ENCODE results near the gene SERPINA1. TPM values are rescaled to one million over a fixed set of nuclear protein-coding genes. Genes with fewer than 3 reads are reported as not detected.

SERPINA1 gene
- total RNA-seq, 1 donor from 2014 or later = 6.1 TPM

- DNase-seq (ENCODE audit: extremely low spot score in 2 of 2) = no peak
- no peak for TF ChIP-seq POLR2AphosphoS5 (IDR thresholded peaks at IDR 0.05; ENCODE audit: insufficient read depth in 1 of 2, low read depth in 1 of 2)
- no peak for TF ChIP-seq POLR2A (IDR thresholded peaks at IDR 0.05)
- no peak for TF ChIP-seq CTCF (IDR thresholded peaks at IDR 0.05)
- Histone ChIP-seq H3K4me3 (no peak overlapping the region), H3K9me3 (no peaks in the 10 kb centered on the region), H3K4me1 (no peaks in the 10 kb centered on the region), H3K27ac (no peak overlapping the region), H3K36me3 (no peaks in the 10 kb centered on the region), H3K27me3 (no peaks in the 10 kb centered on the region)
- intact Hi-C loops (cut with DNase I) = no loop called here
Observed at GRCh38 chr14:94383777-94384176, 4.6 kb downstream of the SERPINA1 start.

- intact Hi-C loops (cut with DNase I) = no loop called here
- Histone ChIP-seq H3K4me3 (no peak overlapping the region), H3K9me3 (no peaks in the 10 kb centered on the region), H3K36me3 (no peaks in the 10 kb centered on the region), H3K27me3 (no peaks in the 10 kb centered on the region), H3K27ac (no peak overlapping the region), H3K4me1 (no peaks in the 10 kb centered on the region)
- TF ChIP-seq CTCF (IDR thresholded peaks at IDR 0.05) = no peak
- TF ChIP-seq POLR2AphosphoS5 (IDR thresholded peaks at IDR 0.05; ENCODE audit: insufficient read depth in 1 of 2, low read depth in 1 of 2) = no peak
- TF ChIP-seq POLR2A (IDR thresholded peaks at IDR 0.05) = no peak
- no peak for DNase-seq (ENCODE audit: extremely low spot score in 2 of 2)
Observed at GRCh38 chr14:94382716-94383596, 5.4 kb downstream of the SERPINA1 start.

GRCh38 chr14:94382099-94382715 is 6.2 kb downstream of the SERPINA1 start:
- Histone ChIP-seq H3K4me1 (no peaks in the 10 kb centered on the region), H3K36me3 (no peaks in the 10 kb centered on the region), H3K4me3 (no peak overlapping the region), H3K27me3 (no peaks in the 10 kb centered on the region), H3K9me3 (no peaks in the 10 kb centered on the region), H3K27ac (no peak overlapping the region)
- TF ChIP-seq POLR2A (IDR thresholded peaks at IDR 0.05) = no peak
- no peak for TF ChIP-seq CTCF (IDR thresholded peaks at IDR 0.05)
- TF ChIP-seq POLR2AphosphoS5 (IDR thresholded peaks at IDR 0.05; ENCODE audit: insufficient read depth in 1 of 2, low read depth in 1 of 2) = no peak
- intact Hi-C loops (cut with DNase I) = no loop called here
- DNase-seq (ENCODE audit: extremely low spot score in 2 of 2) = no peak

- Histone ChIP-seq H3K27me3 (no peaks in the 10 kb centered on the region), H3K27ac (no peak overlapping the region), H3K9me3 (no peaks in the 10 kb centered on the region), H3K36me3 (no peaks in the 10 kb centered on the region), H3K4me3 (no peak overlapping the region), H3K4me1 (no peaks in the 10 kb centered on the region)
- intact Hi-C loops (cut with DNase I) = no loop called here
- DNase-seq (ENCODE audit: extremely low spot score in 2 of 2) = no peak
- no peak for TF ChIP-seq POLR2A (IDR thresholded peaks at IDR 0.05)
Observed at GRCh38 chr14:94381149-94382030, 7.0 kb downstream of the SERPINA1 start.

Measured in vagina (tissue), 2 donors.